Calu3 (cell line): Measurements from ENCODE around the gene CCM2L. TPM values are rescaled to one million over a fixed set of nuclear protein-coding genes. Genes with fewer than 3 reads are reported as not detected.
A peak's percentile ranks its signal among the peaks of the same experiment; 100 is the strongest.

ENCODE experiments used
- BruUV-seq: library from RNA; stranded (reverse); fragments of 400-500 nt; replicated peaks from 2 replicates; lab custom pipeline; 2021; lab: Mats Ljungman, UMichigan
- CTCF ChIA-PET: fragments of 300-600 bp; sonication (Branson Sonifier 250); formaldehyde crosslinking; loops from one replicate; lab custom pipeline; 2022; ENCODE audit warnings: antibody characterized with exemption; lab: Charles Lee
- DNase-seq: peaks from one replicate; pipeline ENCODE4 v3.0.0; 2022
- H3K27ac Mint-ChIP-seq: one replicate; pipeline ENCODE4 v1.8.0; 2022; ENCODE audit warnings: mixed read lengths; ENCODE audit not compliant: unreplicated experiment
- H3K27me3 Mint-ChIP-seq: one replicate; pipeline ENCODE4 v1.8.0; 2022; ENCODE audit warnings: mixed read lengths; ENCODE audit not compliant: unreplicated experiment
- H3K36me3 Mint-ChIP-seq: one replicate; pipeline ENCODE4 v1.8.0; 2022; ENCODE audit warnings: mild to moderate bottlenecking, moderate library complexity, mixed read lengths; ENCODE audit not compliant: insufficient read depth, unreplicated experiment
- H3K4me1 Mint-ChIP-seq: one replicate; pipeline ENCODE4 v1.8.0; 2022; ENCODE audit warnings: mild to moderate bottlenecking, low read depth, mixed read lengths; ENCODE audit not compliant: unreplicated experiment
- H3K4me3 Mint-ChIP-seq: one replicate; pipeline ENCODE4 v1.8.0; 2022; ENCODE audit warnings: mild to moderate bottlenecking, low read depth, moderate library complexity, mixed read lengths; ENCODE audit not compliant: unreplicated experiment
- H3K9me3 Mint-ChIP-seq: one replicate; pipeline ENCODE4 v1.8.0; 2022; ENCODE audit warnings: low read depth, mixed read lengths; ENCODE audit not compliant: unreplicated experiment
- CTCF ChIP-seq: fragments of 200-600 bp; IDR thresholded peaks from one replicate; pipeline ENCODE4 v1.8.0; 2022; ENCODE audit warnings: antibody characterized with exemption; ENCODE audit not compliant: unreplicated experiment
- intact Hi-C: fragments of 100-400 bp; cut with micrococcal nuclease; formaldehyde crosslinking; loops from one replicate; pipeline ENCODE4 v1.10.0; 2022; ENCODE audit not compliant: unreplicated experiment
- total RNA-seq: library from RNA; stranded (reverse); gene quantifications from 2 replicates; pipeline ENCODE4 v1.2.3, GENCODE V29; 2022

CCM2L gene
- total RNA-seq, 1 experiment from 2014 or later = not detected

GRCh38 chr20:32017711-32018251 is 7.5 kb downstream of the CCM2L start:
- TF ChIP-seq CTCF = peak; percentile 86
- BruUV-seq = no TSS peak
- CTCF ChIA-PET = interaction anchor here (0.6 to 1.7 kb wide), 20 partner anchors 8 to 194 kb away, joined by 3 to 13 read pairs (median 4); partner anchors contain the start of gene PDRG1
- Mint-ChIP-seq H3K9me3 (no peaks in the 10 kb centered on the region), H3K27ac (peak overlapping the region; percentile 29), H3K4me1 (no peaks in the 10 kb centered on the region), H3K36me3 (peaks cover 13% of the 10 kb centered on the region), H3K27me3 (peaks cover 95% of the 10 kb centered on the region), H3K4me3 (peak overlapping the region; percentile 88)
- intact Hi-C loops = no loop called here
- peak; percentile 88 for DNase-seq

- Mint-ChIP-seq H3K27ac (peak overlapping the region; percentile 29), H3K4me3 (peak overlapping the region; percentile 88), H3K36me3 (peaks cover 13% of the 10 kb centered on the region), H3K9me3 (no peaks in the 10 kb centered on the region), H3K27me3 (peaks cover 95% of the 10 kb centered on the region), H3K4me1 (no peaks in the 10 kb centered on the region)
- peak; percentile 95 for DNase-seq
- CTCF ChIA-PET = interaction anchor here (0.7 to 1.9 kb wide), 20 partner anchors 8 to 182 kb away, joined by 3 to 13 read pairs (median 4); partner anchors contain the start of gene PDRG1
- BruUV-seq = no TSS peak
- no peak for TF ChIP-seq CTCF
- intact Hi-C loops = no loop called here
Measured at GRCh38 chr20:32018269-32019155, 8.3 kb downstream of the CCM2L start.

GRCh38 chr20:32019156-32019510 is 8.9 kb downstream of the CCM2L start:
- Mint-ChIP-seq H3K36me3 (peaks cover 13% of the 10 kb centered on the region), H3K27ac (no peak overlapping the region), H3K27me3 (peaks cover 97% of the 10 kb centered on the region), H3K9me3 (no peaks in the 10 kb centered on the region), H3K4me3 (peak overlapping the region; percentile 66), H3K4me1 (no peaks in the 10 kb centered on the region)
- intact Hi-C loops = no loop called here
- peak; percentile 61 for DNase-seq
- TF ChIP-seq CTCF = peak; percentile 39
- CTCF ChIA-PET = interaction anchor here (1.9 kb wide), 1 partner anchor 10 kb away, joined by 5 read pairs; no protein-coding TSS in a partner anchor
- no TSS peak for BruUV-seq

GRCh38 chr20:32019563-32020463 is 9.6 kb downstream of the CCM2L start:
- CTCF ChIA-PET = interaction anchor here (0.6 to 1.9 kb wide), 2 partner anchors 9 to 206 kb away, joined by 3 to 5 read pairs; no protein-coding TSS in a partner anchor
- Mint-ChIP-seq H3K27me3 (peaks cover 97% of the 10 kb centered on the region), H3K9me3 (no peaks in the 10 kb centered on the region), H3K27ac (no peak overlapping the region), H3K4me1 (no peaks in the 10 kb centered on the region), H3K36me3 (peaks cover 13% of the 10 kb centered on the region), H3K4me3 (peak overlapping the region; percentile 66)
- intact Hi-C loops = no loop called here
- DNase-seq = no peak
- no peak for TF ChIP-seq CTCF
- BruUV-seq = no TSS peak
